Fibroblast of villous mesenchyme (primary cell): ENCODE results near the gene THRA. TPM values are rescaled to one million over a fixed set of nuclear protein-coding genes. Genes with fewer than 3 reads are reported as not detected.

Experiments
- DNase-seq: peaks from one replicate; pipeline ENCODE4 v3.0.0-alpha.2; 2010; ENCODE audit warnings: low read depth
- H3K4me3 ChIP-seq: 2 replicates; pipeline ENCODE4 v1.5.1; 2011; ENCODE audit warnings: low read depth, mild to moderate bottlenecking, low read length
- CTCF ChIP-seq: IDR thresholded peaks from 2 replicates; pipeline ENCODE4 v1.5.1; 2012; ENCODE audit warnings: low read depth, mild to moderate bottlenecking, low read length; ENCODE audit not compliant: insufficient read depth
- total RNA-seq: library from RNA; depleted of rRNA; stranded (reverse); fragments of >200 nt; gene quantifications from 2 replicates; pipeline ENCODE4 v1.2.3, GENCODE V29; 2012

THRA gene
- total RNA-seq, 1 donor: 27.2 TPM

GRCh38 chr17:40106760-40107521, 44.2 kb downstream of the THRA start:
- peak; percentile 71 for DNase-seq
- no peak overlapping the region for H3K4me3 ChIP-seq
- TF ChIP-seq CTCF: no peak

- TF ChIP-seq CTCF: no peak
- DNase-seq: no peak
- no peak overlapping the region for H3K4me3 ChIP-seq
These were observed 44.9 kb downstream of the THRA start for GRCh38 chr17:40107522-40108174.

- no peak overlapping the region for H3K4me3 ChIP-seq
- peak; percentile 24 for TF ChIP-seq CTCF
- DNase-seq: no peak
These were observed 46.4 kb downstream of the THRA start for GRCh38 chr17:40108970-40109824.

- TF ChIP-seq CTCF: no peak
- no peak for DNase-seq
- no peak overlapping the region for H3K4me3 ChIP-seq
These were observed 47.5 kb downstream of the THRA start for GRCh38 chr17:40110026-40110845.

- DNase-seq: peak; percentile 93
- no peak overlapping the region for H3K4me3 ChIP-seq
- peak; percentile 78 for TF ChIP-seq CTCF
These were observed 48.7 kb downstream of the THRA start for GRCh38 chr17:40111221-40112128.
